ENCODE data around the gene HADH. TPM values are rescaled to one million over a fixed set of nuclear protein-coding genes. Genes with fewer than 3 reads are reported as not detected.
"Not testable (repeated sequence)": the region's sequence is repeated elsewhere in the genome, so short reads cannot be mapped to it uniquely, and the experiment has no call there.

HADH gene
- total and polyA plus RNA-seq, 8 donors, result 14.2 to 112 (median 27.2) TPM

DNA sequence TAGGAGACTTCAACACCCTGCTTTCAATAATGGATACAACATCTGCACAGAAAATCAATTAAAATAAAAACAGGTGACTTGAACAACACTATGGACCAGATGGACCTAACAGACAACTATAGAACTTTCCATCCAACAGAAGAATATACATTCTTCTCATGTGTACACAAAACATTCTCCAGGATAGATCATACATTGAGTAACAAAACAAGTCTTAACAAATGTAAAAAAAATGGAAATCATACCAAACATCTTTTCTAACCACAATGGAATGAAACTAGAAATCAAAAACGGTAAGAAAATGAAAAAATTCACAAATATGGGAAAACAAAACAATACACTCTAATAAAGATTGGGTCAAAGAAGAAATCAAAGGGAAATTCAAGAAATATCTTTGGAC lies 33.7 kb upstream of the HADH start:
- intact Hi-C loops (cut with DNase I), result no loop called here
- Histone ChIP-seq H3K27me3 (no peaks in the 10 kb centered on the region), H3K36me3 (no peaks in the 10 kb centered on the region), H3K27ac (no peak overlapping the region), H3K4me1 (no peaks in the 10 kb centered on the region), H3K4me3 (no peak overlapping the region), H3K9me3 (no peaks in the 10 kb centered on the region)
- 78 to 92% methylated on average over 1 of the region's 1 CpG for WGBS, 2 donors
- DNase-seq (no peak), FAIRE-seq (no peak), ATAC-seq (no peak)
- TF ChIP-seq, protein P1, sequence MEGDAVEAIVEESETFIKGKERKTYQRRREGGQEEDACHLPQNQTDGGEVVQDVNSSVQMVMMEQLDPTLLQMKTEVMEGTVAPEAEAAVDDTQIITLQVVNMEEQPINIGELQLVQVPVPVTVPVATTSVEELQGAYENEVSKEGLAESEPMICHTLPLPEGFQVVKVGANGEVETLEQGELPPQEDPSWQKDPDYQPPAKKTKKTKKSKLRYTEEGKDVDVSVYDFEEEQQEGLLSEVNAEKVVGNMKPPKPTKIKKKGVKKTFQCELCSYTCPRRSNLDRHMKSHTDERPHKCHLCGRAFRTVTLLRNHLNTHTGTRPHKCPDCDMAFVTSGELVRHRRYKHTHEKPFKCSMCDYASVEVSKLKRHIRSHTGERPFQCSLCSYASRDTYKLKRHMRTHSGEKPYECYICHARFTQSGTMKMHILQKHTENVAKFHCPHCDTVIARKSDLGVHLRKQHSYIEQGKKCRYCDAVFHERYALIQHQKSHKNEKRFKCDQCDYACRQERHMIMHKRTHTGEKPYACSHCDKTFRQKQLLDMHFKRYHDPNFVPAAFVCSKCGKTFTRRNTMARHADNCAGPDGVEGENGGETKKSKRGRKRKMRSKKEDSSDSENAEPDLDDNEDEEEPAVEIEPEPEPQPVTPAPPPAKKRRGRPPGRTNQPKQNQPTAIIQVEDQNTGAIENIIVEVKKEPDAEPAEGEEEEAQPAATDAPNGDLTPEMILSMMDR (IDR thresholded peaks at IDR 0.05), result no peak

DNA sequence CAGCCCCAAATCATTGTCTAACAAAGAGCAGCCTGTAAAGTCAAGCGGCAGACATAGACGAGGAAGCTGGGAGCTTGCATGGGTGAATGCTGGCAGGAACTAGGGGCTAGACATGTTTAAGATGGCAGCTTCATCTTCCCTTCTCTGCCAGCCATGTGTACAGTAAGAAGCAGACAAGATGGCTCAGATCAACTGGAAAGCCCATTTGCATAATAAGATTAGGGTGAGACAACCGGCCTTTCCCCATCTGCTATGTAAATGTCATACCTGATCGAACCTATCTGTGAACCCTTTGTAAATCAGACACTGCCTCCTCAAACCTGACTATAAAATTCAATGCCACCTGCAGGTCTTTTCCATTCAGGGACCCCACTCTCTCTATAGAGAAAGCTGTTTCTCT lies 22.8 kb upstream of the HADH start:
- DNase-seq (no peak), ATAC-seq (no peak), FAIRE-seq (no peak)
- intact Hi-C loops (cut with DNase I), result no loop called here
- H3K27ac ChIP-seq, result no peak overlapping the region
- H3K27me3 ChIP-seq, result no peaks in the 10 kb centered on the region
- 63 to 64% methylated on average over 4 of the region's 4 CpGs for WGBS, 2 donors
- no peaks in the 10 kb centered on the region for H3K4me1 ChIP-seq
- no peaks in the 10 kb centered on the region for H3K9me3 ChIP-seq
- no peaks in the 10 kb centered on the region for H3K36me3 ChIP-seq
- no peak overlapping the region for H3K4me3 ChIP-seq
- TF ChIP-seq, protein P1 (IDR thresholded peaks at IDR 0.05), result no peak

DNA sequence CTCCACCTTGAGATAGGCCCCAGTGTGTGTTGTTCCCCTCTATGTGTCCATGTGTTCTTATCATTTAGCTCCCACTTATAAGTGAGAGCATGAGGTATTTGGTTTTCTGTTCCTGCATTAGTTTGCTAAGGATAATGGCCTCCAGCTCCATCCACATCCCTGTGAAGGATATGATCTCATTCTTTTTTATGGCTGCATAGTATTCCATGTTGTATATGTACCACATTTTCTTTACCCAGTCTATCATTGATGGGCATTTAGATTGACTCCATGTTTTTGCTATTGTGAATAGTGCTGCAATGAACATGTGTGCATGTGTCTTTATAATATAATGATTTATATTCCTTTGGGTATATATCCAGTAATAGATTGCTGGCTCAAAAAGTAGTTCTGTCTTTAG lies 22.2 kb upstream of the HADH start:
- H3K27ac ChIP-seq; intact Hi-C loops (cut with DNase I); H3K27me3 ChIP-seq; DNase-seq; FAIRE-seq; H3K4me1 ChIP-seq; ATAC-seq; H3K36me3 ChIP-seq; H3K4me3 ChIP-seq; H3K9me3 ChIP-seq: not testable (repeated sequence)

DNA sequence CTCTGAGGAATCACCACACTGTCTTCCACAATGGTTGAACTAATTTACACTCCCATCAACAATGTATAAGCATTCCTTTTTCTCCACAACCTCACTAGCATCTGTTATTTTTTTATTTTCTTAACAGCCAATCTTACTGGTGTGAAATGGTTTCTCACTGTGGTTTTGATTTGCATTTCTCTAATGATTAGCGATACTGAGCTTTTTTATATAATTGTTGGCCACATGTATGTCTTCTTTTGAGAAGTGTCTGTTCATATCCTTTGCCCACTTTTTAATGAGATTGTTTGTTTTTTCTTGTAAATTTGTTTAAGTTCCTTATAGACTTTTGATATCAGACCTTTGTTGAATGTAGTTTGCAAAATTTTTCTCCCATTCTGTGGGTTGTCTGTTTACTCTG lies 21.8 kb upstream of the HADH start:
- FAIRE-seq; H3K9me3 ChIP-seq; DNase-seq; H3K27ac ChIP-seq; H3K4me1 ChIP-seq; intact Hi-C loops (cut with DNase I); H3K27me3 ChIP-seq; H3K36me3 ChIP-seq; H3K4me3 ChIP-seq; ATAC-seq: not testable (repeated sequence)
- WGBS, 2 donors, result 96 to 97% methylated on average over 1 of the region's 1 CpG

DNA sequence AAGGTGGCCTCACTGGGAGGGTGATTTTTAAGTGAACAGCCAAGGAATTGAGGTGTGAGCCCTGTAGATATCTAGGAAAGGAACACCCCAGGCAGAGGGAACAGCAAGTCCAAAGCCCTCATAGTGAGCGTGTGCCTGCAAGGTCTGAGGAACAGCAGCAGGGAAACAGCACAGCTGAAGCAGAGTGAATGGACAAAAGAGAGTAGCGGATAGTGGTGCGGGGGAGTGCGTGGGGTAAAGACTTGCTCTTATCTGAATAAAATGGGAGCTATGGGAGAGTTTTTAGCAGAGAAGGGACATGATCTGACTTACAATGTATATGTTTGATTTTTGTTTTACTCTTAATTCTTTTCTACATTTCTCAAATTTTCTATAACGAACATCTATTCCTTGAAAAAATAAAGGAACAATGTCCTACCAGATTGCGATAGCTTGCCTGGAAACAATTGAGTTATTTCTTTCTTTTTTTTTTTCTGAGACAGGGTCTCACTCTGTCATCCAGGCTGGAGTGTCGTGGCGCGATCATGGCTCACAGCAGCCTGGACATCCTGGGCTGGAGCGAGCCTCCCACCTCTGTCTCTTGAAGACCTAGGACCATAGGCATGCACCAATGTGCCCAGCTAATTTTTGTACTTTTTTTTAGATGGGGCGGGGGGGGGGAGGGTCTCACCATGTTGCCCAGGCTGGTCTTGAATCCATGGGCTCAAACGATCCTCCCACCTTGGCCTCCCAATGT lies 19.5 kb upstream of the HADH start:
- ATAC-seq (no peak), DNase-seq (no peak), FAIRE-seq (no peak)
- WGBS, 2 donors, result 93 to 95% methylated on average over 12 of the region's 12 CpGs
- Histone ChIP-seq H3K36me3 (no peaks in the 10 kb centered on the region), H3K27me3 (no peaks in the 10 kb centered on the region), H3K9me3 (no peaks in the 10 kb centered on the region), H3K4me3 (no peak overlapping the region), H3K27ac (no peak overlapping the region), H3K4me1 (no peaks in the 10 kb centered on the region)
- TF ChIP-seq, protein P1 (IDR thresholded peaks at IDR 0.05), result no peak
- intact Hi-C loops (cut with DNase I), result no loop called here

DNA sequence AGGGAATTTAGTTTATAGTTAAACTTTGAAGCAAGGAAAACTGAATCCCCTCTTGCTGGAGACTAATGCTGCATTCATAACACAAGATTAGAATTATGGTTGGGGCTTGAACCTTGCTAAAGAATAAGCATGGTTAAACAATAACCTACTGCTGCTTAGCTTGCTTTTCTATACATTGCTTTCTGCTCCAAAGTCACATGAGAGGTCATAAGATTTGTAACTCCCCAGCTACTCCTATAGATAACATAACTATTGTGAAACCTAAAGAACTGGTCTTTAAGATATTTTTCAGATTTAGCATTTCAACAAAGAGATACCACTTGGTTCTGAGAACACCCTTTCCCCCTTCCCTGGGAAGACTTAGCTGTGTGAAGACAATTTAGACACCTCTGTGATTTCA lies 17.1 kb upstream of the HADH start:
- H3K9me3 ChIP-seq, result no peaks in the 10 kb centered on the region
- intact Hi-C loops (cut with DNase I), result no loop called here
- H3K27me3 ChIP-seq, result no peaks in the 10 kb centered on the region
- ATAC-seq (no peak), FAIRE-seq (no peak), DNase-seq (no peak)
- TF ChIP-seq, protein P1 (IDR thresholded peaks at IDR 0.05), result no peak
- H3K36me3 ChIP-seq, result no peaks in the 10 kb centered on the region
- H3K27ac ChIP-seq, result no peak overlapping the region
- H3K4me1 ChIP-seq, result no peaks in the 10 kb centered on the region
- no peak overlapping the region for H3K4me3 ChIP-seq

Measured in pancreas (tissue), 10 donors.